NCI-H1105 treated with DMSO at 0.1 percent for 48 hours (cell line): Measurements from ENCODE around the gene ZNF77.
"Not testable (repeated sequence)": the region's sequence is repeated elsewhere in the genome, so short reads cannot be mapped to it uniquely, and the experiment has no call there.

ENCODE experiments used
- DNase-seq: peaks from one replicate; lab custom pipeline; 2025; lab: John Stamatoyannopoulos, UW

Gene ZNF77

DNA sequence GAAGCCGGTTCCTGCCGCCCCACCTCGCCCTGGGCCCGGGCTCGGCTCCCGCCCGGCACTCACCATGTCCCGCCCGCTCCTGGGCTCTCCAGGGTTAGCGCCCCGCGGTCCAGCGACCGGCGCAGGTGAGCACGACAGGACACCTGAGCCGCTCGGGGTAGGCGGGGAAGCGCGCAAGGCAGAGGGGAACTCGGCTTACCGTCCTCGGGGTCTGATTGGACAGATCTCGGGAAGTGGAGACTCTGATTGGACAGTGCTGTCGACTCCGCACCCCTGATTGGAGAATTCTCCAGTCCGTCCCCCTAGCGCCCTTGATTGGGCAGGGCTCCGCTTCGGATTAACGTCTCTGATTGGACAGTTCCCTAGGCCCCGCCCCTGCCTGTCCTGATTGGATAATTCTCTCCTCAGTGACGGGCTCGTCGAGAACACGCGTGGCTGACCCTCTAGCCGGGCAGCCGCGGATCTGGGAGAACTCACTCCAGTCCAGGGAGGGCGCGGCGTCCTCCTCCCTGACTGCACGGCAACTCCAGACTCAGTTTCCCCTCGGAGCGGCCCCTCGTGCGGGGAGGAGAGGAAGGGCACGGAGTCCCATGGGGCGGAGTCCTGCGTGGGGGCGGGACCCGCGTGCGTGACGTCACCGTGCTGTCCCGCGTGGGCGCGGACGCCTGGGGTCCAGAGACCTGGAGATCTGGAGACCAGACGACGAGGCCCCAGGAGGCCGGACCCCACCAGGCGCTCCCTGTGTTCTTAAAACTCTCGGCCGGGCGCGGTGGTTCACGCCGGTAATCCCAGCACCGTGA lies at the start of gene ZNF77:
TSS of gene ZNF77 (minus strand) at position 197 of the 800 bp plus-strand sequence. CDS start at position 66, 131 bp downstream.
- DNase-seq = peak; percentile 99

GRCh38 chr19:2993579-2993978 lies 48.8 kb upstream of the ZNF77 start:
- DNase-seq = no peak

DNA sequence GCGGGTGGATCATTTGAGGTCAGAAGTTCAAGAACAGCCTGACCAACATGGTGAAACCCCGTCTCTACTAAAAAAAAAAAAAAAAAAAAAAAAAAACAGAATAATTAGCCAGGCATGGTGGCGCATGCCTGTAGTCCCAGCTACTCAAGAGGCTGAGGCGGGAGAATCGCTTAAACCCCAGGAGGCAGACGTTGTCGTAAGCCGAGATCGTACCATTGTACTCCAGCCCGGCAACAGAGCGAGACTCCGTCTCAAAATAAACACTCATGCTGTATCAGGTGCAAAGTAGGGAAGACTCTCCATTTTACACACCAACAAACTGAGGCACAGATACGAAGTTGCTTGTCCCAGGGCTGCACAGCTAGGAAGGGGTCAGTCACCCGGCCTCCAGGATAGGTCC lies 48.2 kb upstream of the ZNF77 start:
- DNase-seq = peak; percentile 0

- not testable (repeated sequence) for DNase-seq
These were observed 47.6 kb upstream of the ZNF77 start for GRCh38 chr19:2992333-2992732.

- DNase-seq = no peak
These were observed 44.6 kb upstream of the ZNF77 start for GRCh38 chr19:2989236-2989946.

- DNase-seq = no peak
These were observed 43.8 kb upstream of the ZNF77 start for GRCh38 chr19:2988568-2988967.

DNA sequence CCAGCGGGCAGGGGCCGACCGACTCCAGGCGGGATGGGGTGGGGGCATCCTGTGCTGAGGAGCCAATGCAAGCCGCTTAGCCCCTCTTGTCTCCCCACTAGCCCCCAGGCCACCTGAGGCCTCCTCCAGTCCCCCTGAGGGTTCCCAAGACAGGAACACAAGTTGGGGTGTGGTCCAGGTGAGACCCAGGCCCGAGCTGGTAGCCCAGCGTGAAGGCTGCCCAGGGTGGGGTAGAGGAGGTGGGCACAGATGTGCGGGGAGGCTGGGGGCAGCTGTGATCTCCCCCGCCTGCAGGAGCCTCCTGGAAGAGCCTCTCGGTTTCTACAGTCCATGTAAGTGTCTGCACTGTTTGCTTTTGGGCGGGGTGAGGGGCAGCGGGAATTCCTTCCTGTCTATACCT lies 43.0 kb upstream of the ZNF77 start:
- no peak for DNase-seq

GRCh38 chr19:2986951-2987524 lies 42.3 kb upstream of the ZNF77 start:
- peak; percentile 39 for DNase-seq

- DNase-seq = no peak
These were observed 39.4 kb upstream of the ZNF77 start for GRCh38 chr19:2984215-2984528.

- DNase-seq = peak; percentile 92
These were observed 38.8 kb upstream of the ZNF77 start for GRCh38 chr19:2983351-2984214.

DNA sequence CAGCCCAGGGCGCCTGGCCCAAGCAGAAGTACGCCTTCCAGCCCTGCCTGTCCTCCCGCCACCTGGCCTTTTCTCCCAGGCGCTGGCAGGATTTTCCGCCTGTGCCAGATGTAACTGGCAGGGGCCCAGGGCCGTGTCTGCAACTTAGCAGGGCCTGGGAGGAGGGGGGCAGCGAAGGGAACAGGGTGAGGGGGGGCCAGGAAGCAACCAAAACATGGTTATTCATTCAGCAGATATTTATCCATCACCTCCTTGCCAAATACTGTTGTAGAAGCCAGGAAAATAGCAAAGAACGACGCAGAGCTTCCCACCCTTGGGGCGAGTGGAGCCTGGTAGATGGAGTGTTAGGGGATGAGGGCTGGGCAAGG lies 38.2 kb upstream of the ZNF77 start:
- DNase-seq = peak; percentile 95

DNA sequence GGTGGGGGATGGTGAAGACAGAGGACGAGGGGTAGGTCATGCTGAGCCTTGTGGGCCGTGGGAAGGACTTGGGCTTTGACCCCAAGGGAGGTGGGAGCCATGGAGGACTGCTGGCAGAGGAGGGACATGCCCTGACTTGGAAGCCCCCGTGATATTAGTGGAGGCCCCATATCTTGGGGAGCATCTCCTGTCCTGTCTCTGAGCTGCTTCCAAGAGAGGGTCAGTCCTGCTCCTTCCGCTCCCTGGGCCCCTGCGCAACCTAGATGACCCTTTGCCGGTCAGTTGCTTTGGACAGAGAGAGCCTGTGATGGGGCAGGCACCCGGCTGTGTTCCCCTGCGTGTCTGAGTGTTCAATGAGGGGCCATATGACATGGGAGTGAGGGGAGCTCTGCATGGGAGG lies 37.8 kb upstream of the ZNF77 start:
- DNase-seq = no peak

DNA sequence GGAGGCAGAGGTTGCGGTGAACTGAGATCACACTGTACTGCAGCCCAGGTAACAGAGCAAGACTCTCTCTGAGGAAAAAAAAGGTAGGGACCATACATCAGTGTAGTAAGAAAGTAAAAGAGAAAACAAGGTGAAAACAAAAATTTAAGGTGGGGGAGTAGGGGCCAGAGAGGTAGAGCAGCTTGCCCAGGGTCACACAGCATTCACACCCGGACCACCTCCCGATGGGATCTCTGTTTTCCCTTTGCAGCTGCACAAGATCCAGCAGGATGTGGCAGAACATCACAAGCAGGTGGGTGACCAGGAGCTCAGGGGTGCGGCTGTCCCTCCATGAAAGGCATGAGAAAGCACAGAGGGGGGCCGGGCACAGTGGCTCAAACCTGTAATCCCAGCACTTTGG lies 37.1 kb upstream of the ZNF77 start:
- DNase-seq = no peak

- DNase-seq = no peak
These were observed 34.0 kb upstream of the ZNF77 start for GRCh38 chr19:2978772-2979171.

DNA sequence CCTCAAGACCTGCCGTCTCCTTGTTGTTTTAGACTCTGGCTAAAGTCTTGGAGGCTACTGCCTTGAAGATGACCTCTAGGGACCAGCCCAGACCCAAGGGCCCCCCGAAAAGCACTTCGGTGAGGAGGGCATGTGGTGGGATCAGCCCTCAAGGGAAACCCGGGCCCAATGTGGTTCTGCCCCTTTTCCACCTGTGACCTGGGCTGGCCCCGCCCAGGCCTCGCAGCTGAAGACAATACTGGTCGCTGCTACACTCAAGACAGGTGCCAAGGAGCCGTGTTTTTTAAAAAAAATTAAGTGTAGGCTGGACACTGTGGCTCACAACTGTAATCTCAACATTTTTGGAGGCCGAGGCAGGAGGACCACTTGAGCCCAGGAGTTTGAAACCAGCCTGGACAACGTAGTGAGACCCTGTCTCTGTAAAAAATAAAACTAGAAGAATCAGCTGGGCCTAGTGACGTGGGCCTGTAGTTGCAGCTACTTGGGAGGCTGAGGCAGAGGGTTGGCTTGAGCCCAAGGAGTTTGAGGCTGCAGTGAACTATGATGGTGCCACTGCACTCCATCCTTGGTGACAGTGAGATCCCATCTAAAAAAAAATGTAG lies 33.5 kb upstream of the ZNF77 start:
- DNase-seq = no peak

DNA sequence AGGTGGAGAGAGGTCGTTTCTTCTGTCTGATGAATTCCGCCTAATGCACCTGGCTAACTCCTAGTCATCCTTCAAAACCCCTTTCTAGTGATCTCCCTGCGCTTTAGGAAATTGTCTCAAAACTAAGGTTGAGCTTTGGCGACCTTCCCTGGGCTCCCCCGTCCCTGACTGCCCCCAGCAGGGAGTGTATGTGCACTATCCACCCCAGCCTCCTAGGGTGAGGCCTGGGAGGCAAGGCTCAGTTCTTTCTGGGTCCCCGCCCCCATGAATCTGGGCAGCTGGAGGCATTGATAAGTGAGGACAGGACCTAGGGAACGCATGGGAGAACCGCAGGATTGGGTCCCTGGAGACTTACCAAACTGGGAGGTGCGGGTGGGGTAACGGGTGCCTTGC lies 33.0 kb upstream of the ZNF77 start:
- no peak for DNase-seq

- DNase-seq = peak; percentile 97
These were observed 32.4 kb upstream of the ZNF77 start, which contains the start of gene TLE6 for GRCh38 chr19:2977001-2977745. TSS of gene TLE6 (plus strand) at chr19:2977564. CDS start at chr19:2978234, 670 bp downstream.

DNA sequence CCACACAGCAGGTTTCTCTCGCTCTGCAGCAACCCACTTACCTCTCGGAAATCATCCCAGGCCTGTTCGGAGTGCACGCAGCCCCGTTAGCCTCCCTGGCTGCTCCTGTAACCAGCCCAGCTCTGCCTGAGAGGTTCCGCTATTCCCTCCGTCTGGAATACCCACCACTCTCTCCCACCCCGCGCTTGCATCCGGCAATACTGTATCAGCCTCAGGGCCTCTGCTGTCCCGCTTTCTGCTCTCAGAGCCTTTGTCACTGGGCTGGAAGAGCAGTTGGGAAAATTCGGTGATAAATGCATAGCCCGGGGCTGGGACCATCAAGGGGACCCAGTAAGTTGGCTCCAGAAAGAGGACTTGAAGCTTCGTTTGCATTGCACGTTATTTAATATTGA lies 31.8 kb upstream of the ZNF77 start:
- peak; percentile 21 for DNase-seq

GRCh38 chr19:2974342-2975041 lies 29.7 kb upstream of the ZNF77 start:
- DNase-seq = no peak

- no peak for DNase-seq
These were observed 28.5 kb upstream of the ZNF77 start for GRCh38 chr19:2973229-2973628.
